GM10266 (cell line): Measurements from ENCODE around the gene MAP4K2.

Experiments
- DNase-seq: peaks from one replicate; pipeline ENCODE4 v3.0.0; 2012; ENCODE audit errors: extremely low spot score
- TF ChIP-seq, protein P1 (sequence below): IDR thresholded peaks from 2 replicates; pipeline ENCODE4 v1.5.1; 2012; ENCODE audit warnings: mild to moderate bottlenecking, low read depth; ENCODE audit not compliant: control insufficient read depth, insufficient read depth; ENCODE audit errors: missing control alignments

The MAP4K2 gene

DNA sequence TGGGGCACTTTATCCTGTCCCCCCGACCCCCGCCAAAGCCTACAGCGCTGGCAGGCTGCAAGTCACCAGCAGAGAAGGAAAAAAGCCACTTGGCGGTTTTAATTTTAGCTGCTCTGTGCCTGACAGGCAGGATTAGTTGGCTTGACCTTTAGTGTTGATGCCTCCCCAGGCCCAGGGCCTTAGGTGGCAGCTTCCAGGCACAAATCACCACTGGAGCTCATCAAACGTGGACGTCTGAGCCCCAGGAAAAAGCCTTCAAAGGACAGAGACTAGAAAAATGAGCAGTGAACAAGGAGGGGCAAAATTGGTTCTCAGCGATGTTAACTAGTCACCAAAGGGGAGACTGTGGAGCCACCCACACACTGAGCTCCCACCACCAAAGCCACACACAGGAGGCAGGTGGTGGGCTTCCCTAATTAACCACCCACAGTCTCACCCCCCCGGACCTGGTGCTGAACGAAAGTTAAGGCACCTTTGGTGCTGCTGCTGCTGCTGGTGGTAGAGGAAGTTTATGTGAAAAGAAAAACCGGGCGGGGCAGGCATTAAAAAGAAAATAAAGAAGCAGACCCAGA lies 38.9 kb downstream of the MAP4K2 start:
- TF ChIP-seq, protein P1, sequence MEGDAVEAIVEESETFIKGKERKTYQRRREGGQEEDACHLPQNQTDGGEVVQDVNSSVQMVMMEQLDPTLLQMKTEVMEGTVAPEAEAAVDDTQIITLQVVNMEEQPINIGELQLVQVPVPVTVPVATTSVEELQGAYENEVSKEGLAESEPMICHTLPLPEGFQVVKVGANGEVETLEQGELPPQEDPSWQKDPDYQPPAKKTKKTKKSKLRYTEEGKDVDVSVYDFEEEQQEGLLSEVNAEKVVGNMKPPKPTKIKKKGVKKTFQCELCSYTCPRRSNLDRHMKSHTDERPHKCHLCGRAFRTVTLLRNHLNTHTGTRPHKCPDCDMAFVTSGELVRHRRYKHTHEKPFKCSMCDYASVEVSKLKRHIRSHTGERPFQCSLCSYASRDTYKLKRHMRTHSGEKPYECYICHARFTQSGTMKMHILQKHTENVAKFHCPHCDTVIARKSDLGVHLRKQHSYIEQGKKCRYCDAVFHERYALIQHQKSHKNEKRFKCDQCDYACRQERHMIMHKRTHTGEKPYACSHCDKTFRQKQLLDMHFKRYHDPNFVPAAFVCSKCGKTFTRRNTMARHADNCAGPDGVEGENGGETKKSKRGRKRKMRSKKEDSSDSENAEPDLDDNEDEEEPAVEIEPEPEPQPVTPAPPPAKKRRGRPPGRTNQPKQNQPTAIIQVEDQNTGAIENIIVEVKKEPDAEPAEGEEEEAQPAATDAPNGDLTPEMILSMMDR = no peak
- no peak for DNase-seq

DNA sequence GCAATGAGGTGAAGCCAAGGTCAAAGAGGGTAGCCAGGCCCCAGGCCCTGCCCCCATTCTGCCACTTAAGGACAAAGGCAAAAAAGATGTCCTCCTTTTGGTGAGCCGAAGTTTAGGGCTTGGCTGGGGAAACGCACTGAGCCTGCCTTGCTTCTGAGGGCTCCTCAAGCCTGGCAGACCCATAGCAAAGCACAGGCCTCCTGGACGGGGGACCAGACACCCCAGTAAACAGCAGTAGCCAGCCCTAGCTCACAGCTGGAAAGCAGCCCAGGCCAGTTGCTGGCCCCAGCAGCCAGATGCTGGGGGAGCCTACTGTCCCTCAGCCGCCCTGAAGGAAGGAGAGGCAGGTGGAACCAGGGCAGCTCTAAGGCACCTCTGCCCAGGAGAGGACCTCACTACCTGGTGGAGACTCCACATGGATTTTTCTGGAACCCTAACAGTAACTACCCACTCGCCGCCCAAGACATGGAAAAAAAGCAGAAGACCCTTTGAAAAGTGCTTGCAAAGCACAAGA lies 39.4 kb downstream of the MAP4K2 start:
- no peak for DNase-seq
- TF ChIP-seq, protein P1 = no peak

DNA sequence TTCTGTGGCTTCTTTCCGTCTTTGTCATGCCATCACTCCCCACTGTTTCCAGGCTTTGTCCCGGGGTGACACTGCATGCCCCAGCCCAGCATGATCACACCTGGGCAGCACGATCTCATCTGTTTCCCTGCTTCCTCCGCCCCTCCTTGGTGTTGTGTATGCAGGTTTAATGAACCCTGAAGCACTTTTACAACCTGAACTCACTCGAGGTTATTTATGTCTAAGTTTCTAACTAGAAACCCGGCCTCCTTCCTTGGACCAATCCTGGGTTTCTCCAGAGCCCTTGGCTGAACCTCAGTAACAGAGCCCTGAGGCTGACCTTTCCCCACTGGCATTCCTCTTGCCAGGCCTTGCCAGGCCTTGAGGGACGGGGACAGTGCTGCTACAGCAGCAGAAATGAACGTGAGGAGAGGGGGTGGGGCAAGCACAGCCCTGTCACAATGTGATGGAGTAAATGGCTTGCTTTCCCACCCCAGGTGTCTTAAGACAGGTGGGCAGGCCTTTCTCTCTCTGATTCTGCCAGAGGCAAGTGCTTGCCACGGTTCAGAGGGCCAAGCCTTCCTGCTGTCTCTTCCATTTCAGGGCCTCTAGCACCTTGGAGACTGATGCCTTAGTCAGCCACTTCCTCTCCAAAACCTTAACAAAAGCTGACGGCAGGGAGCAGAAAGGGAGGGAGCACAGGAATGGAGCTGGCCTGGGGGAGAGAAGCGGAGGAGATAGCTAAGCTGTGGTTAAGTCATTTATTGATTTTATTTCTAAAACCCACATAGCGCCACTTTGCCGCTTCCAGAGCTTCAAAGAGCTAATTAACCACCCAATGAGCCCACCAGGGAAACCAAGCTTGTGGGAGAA lies 40.1 kb downstream of the MAP4K2 start:
- DNase-seq = no peak
- TF ChIP-seq, protein P1 = no peak

DNA sequence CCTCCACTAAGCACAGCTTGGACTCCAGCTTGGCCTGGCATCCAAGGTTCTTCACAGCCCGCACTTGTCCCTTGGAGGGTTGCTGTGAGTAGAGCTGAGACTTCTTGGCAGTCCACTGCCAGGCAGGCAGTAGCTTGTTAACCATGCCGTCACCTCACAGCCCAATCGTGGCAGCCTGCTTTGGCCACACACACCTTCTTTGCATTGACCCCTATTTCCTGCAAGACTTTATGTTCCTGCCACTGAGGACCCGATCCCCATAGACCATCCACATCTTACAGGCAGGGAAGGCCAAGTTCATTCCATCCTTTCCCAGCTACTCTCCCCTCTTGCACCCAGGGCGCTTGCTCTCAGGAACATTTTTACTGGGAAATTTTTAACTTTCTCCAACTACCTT lies 40.7 kb downstream of the MAP4K2 start:
- TF ChIP-seq, protein P1 = no peak
- no peak for DNase-seq

DNA sequence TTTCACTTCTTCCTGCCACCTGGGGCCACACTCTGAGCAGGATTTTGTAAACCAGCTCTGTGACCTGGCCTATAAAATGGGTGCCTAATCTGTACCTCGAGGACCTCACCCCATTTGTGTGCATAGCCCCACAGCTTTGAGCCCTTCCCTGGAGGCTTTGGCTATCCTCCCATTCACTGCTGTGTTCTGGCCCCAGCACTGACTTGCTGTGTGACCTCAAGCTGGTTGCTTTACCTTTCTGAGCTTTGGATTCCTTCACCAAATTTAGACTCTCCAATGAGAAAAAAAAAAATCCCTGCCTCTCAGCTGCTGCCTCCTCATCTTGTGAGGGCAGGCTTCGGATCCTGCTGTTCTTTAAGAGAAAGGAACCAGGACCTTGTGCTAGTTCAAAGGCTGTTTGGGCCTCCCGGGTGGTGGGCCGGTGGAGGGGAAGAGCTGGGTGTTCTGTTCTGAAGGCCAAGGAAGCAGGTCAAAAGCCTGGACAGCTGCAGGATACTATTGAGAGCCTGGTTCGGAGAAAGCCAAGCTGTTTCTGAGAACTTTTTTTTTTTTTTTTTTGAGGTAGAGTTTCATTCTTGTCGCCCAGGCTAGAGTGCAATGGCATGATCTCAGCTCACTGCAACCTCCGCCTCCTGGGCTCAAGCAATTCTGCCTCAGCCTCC lies 42.1 kb downstream of the MAP4K2 start:
- TF ChIP-seq, protein P1 = no peak
- no peak for DNase-seq

DNA sequence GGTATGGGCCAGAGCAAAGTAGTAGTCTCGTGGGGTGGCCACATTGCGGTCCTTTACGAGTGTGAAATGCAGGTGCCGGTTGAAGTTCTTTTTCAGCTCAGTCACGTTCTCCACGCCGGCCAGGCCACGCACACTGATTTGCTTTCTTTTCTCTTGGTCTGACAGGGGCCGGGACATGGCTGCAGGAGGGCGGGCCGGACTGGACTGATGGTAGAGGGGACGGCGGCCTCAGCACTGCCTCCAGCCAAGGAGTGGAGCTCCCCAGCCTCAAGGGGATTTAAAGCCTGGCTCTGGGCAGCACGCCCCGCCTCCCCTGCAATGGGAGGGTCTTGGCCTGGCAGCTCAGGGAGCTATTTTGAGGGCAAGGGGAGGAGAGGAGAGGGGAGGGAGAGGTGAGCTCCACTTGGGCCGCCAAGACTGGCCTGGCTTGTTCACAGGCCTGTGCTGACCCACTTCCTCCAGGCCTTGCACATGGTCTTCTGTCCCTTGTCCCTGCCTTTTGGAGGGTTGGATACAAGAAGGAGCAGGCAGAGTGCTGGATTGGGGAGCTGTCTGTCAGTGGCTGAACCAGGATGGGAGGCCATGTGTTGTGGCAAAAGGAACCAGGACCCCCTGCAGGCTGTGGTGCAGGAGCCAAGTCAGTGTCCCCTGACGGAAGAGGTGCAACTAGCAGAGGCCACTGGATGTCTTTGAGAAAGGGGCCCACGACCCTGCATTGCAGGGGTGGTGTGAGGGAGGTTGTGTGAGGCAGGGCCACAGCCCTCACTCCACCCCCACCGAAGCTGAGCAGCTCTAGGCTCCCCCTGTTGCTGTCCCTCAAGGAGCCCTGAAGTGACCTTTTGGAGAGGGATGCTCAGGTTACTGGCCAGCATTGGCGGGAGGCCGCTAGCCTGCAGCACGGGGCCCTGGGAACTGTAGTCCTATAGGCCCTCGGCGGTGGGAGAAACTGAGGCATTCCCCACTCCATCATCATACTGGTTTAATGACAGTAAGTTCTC lies 43.0 kb downstream of the MAP4K2 start, which contains the start of gene PYGM:
Gene PYGM, minus strand, starts transcription at position 253 of the 998 bp plus-strand sequence. Its CDS starts 76 bp downstream, at position 177.
- TF ChIP-seq, protein P1 = no peak
- DNase-seq = no peak
